GM23338 (cell line): Measurements from ENCODE around the gene SLK. TPM values are rescaled to one million over a fixed set of nuclear protein-coding genes. Genes with fewer than 3 reads are reported as not detected.

Experiments
- ATAC-seq: fragments of 200-7000 bp; cut with Tn5 transposase; 3 replicates; pipeline ENCODE4 v1.9.1; 2020
- DNase-seq: peaks from one replicate; pipeline ENCODE4 v3.0.0-alpha.2; 2015; ENCODE audit warnings: low spot score
- H2AFZ ChIP-seq: fragments of 200-600 bp; sonication (generic); 2 replicates; pipeline ENCODE4 v1.8.0; 2016; ENCODE audit warnings: antibody characterized with exemption, mild to moderate bottlenecking, moderate library complexity
- H3F3A ChIP-seq: fragments of 200-600 bp; sonication (generic); replicated peaks from 2 replicates; pipeline ENCODE4 v1.8.0; 2017; ENCODE audit warnings: antibody characterized with exemption, mixed run types, low read depth
- H3K27ac ChIP-seq: fragments of 200-600 bp; sonication (generic); 2 replicates; pipeline ENCODE4 v1.6.1; 2016; ENCODE audit warnings: low read depth
- H3K27me3 ChIP-seq: fragments of 200-600 bp; sonication (generic); 2 replicates; pipeline ENCODE4 v1.8.0; 2016; ENCODE audit warnings: mild to moderate bottlenecking, mixed run types, moderate library complexity; ENCODE audit not compliant: insufficient read depth
- H3K36me3 ChIP-seq: fragments of 200-600 bp; sonication (generic); 2 replicates; pipeline ENCODE4 v1.8.0; 2016; ENCODE audit warnings: mild to moderate bottlenecking; ENCODE audit not compliant: insufficient read depth
- H3K4me1 ChIP-seq: fragments of 200-600 bp; sonication (generic); 2 replicates; pipeline ENCODE4 v1.8.0; 2016; ENCODE audit warnings: mild to moderate bottlenecking, moderate library complexity; ENCODE audit not compliant: insufficient read depth
- H3K4me2 ChIP-seq: fragments of 200-600 bp; sonication (generic); 2 replicates; pipeline ENCODE4 v1.7.1; 2017; ENCODE audit warnings: mixed run types
- H3K4me3 ChIP-seq: fragments of 200-600 bp; sonication (generic); 2 replicates; pipeline ENCODE4 v1.6.1; 2016; ENCODE audit warnings: mixed run types
- H3K79me2 ChIP-seq: fragments of 200-600 bp; sonication (generic); replicated peaks from 2 replicates; pipeline ENCODE4 v1.8.0; 2017; ENCODE audit warnings: mild to moderate bottlenecking; ENCODE audit not compliant: insufficient read depth
- H3K9me2 ChIP-seq: fragments of 200-600 bp; sonication (generic); 2 replicates; pipeline ENCODE4 v1.8.0; 2017; ENCODE audit not compliant: insufficient read depth
- H4K20me1 ChIP-seq: fragments of 200-600 bp; sonication (generic); replicated peaks from 2 replicates; pipeline ENCODE4 v1.8.0; 2017; ENCODE audit warnings: mild to moderate bottlenecking; ENCODE audit not compliant: insufficient read depth
- H3K27ac Mint-ChIP-seq: 2 replicates; pipeline ENCODE4 v1.8.0; 2020; ENCODE audit warnings: inconsistent platforms, mild to moderate bottlenecking, moderate library complexity, mixed read lengths
- H3K27me3 Mint-ChIP-seq: 3 replicates; pipeline ENCODE4 v1.8.0; 2022; ENCODE audit warnings: low read depth, mild to moderate bottlenecking, moderate library complexity, mixed read lengths, inconsistent platforms; ENCODE audit not compliant: insufficient read depth, poor library complexity
- H3K36me3 Mint-ChIP-seq: 3 replicates; pipeline ENCODE4 v1.8.0; 2021; ENCODE audit warnings: low read depth, mild to moderate bottlenecking, inconsistent platforms, moderate library complexity, mixed read lengths
- H3K4me1 Mint-ChIP-seq: 3 replicates; pipeline ENCODE4 v1.8.0; 2020; ENCODE audit warnings: mild to moderate bottlenecking, inconsistent platforms, mixed read lengths
- H3K4me3 Mint-ChIP-seq: 3 replicates; pipeline ENCODE4 v1.8.0; 2021; ENCODE audit warnings: moderate library complexity, mild to moderate bottlenecking, inconsistent platforms, mixed read lengths
- H3K9me3 Mint-ChIP-seq: 3 replicates; pipeline ENCODE4 v1.8.0; 2020; ENCODE audit warnings: moderate library complexity, mild to moderate bottlenecking, inconsistent platforms, mixed read lengths
- CREB1 ChIP-seq: fragments of 250-450 bp; sonication (Bioruptor Pico); IDR thresholded peaks from 2 replicates; pipeline ENCODE4 v1.5.0; 2020; ENCODE audit warnings: low read depth, mild to moderate bottlenecking, moderate library complexity
- EZH2 ChIP-seq: fragments of 200-600 bp; sonication (generic); IDR thresholded peaks from one replicate; pipeline ENCODE4 v1.8.0; 2017; ENCODE audit warnings: antibody characterized with exemption, mild to moderate bottlenecking, low read depth; ENCODE audit not compliant: unreplicated experiment
- EZH2phosphoT487 ChIP-seq: fragments of 200-600 bp; sonication (generic); IDR thresholded peaks from one replicate; pipeline ENCODE4 v1.8.1; 2018; ENCODE audit warnings: antibody characterized with exemption; ENCODE audit not compliant: unreplicated experiment
- NANOG ChIP-seq: IDR thresholded peaks from 2 replicates; pipeline ENCODE4 v1.6.1; 2016; ENCODE audit warnings: antibody characterized with exemption, borderline replicate concordance
- POLR2AphosphoS5 ChIP-seq: IDR thresholded peaks from 2 replicates; pipeline ENCODE4 v1.6.1; 2016; ENCODE audit warnings: antibody characterized with exemption, low read depth
- ZNF114 ChIP-seq: fragments of 250-450 bp; sonication (Bioruptor Pico); IDR thresholded peaks from 2 replicates; pipeline ENCODE4 v1.5.0; 2020; ENCODE audit warnings: mild to moderate bottlenecking, moderate library complexity
- ZNF331 ChIP-seq: fragments of 250-450 bp; sonication (Bioruptor Pico); IDR thresholded peaks from 2 replicates; pipeline ENCODE4 v1.5.0; 2020; ENCODE audit warnings: low read depth, mild to moderate bottlenecking, moderate library complexity
- polyA plus RNA-seq: library from polyadenylated mRNA; unstranded; fragments of >200 nt; fragmentation: Nextera tagmentation; extraction: Ambion mirVana; gene quantifications from 2 replicates; pipeline ENCODE4 v1.2.1, GENCODE V29; 2016
- total RNA-seq: library from RNA; depleted of rRNA; stranded (reverse); fragments of >200 nt; shearing (Covaris generic); gene quantifications from 2 replicates; pipeline ENCODE4 v1.2.3, GENCODE V29; 2014
- TF ChIP-seq, protein P1 (sequence below): IDR thresholded peaks from 2 replicates; pipeline ENCODE4 v1.6.1; 2016; ENCODE audit warnings: antibody characterized with exemption
- TF ChIP-seq, protein P2 (sequence below), 2 experiments: fragments of 200-600 bp in 1 of 2; sonication (generic) in 1 of 2; conservative IDR thresholded peaks; 2 replicates each; pipeline versions ENCODE4 v1.5.1 to v1.6.1; 2016 to 2017; ENCODE audit warnings: antibody characterized with exemption in 2 of 2, low read depth in 2 of 2, mild to moderate bottlenecking in 2 of 2, moderate library complexity in 1 of 2
- TF ChIP-seq, protein P3 (sequence below): IDR thresholded peaks from one replicate; pipeline ENCODE4 v1.6.1; 2018; ENCODE audit warnings: antibody characterized with exemption; ENCODE audit not compliant: unreplicated experiment

Gene SLK
- total and polyA plus RNA-seq, 2 experiments from 2014 or later: 8.4 to 21.5 TPM

DNA sequence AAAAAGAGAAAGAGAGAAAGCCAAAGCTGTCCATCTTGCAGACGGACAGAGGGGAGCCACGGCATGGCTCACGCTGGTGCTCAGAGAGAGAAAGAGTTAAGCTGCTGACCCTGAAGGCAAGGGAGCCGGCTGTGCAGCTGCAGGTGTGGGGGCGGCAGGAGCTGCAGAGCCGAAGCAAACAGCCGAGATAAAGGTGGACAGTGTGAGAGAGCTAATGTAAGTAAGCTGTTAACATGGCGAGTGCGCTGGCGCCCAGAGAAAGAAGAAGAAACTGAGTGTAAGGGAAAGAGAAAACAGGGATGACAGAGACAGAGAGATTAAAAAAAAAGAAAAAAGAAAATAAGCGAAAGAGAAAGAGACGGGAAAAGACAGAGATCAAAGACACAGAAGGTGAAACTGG lies 100.6 kb downstream of the SLK start:
- no peaks in the 10 kb centered on the region for H3K27me3 ChIP-seq
- H2AFZ ChIP-seq: peak overlapping the region; percentile 90
- H3K36me3 Mint-ChIP-seq: no peaks in the 10 kb centered on the region
- no peaks in the 10 kb centered on the region for H3K79me2 ChIP-seq
- no peaks in the 10 kb centered on the region for H3K9me3 Mint-ChIP-seq
- no peaks in the 10 kb centered on the region for H4K20me1 ChIP-seq
- peak overlapping the region; percentile 80 for H3K27ac ChIP-seq
- H3K9me2 ChIP-seq: peaks cover 25% of the 10 kb centered on the region
- H3K4me2 ChIP-seq: peak overlapping the region; percentile 61
- H3K27ac Mint-ChIP-seq: peak overlapping the region; percentile 92
- no peaks in the 10 kb centered on the region for H3F3A ChIP-seq
- TF ChIP-seq, protein P1, sequence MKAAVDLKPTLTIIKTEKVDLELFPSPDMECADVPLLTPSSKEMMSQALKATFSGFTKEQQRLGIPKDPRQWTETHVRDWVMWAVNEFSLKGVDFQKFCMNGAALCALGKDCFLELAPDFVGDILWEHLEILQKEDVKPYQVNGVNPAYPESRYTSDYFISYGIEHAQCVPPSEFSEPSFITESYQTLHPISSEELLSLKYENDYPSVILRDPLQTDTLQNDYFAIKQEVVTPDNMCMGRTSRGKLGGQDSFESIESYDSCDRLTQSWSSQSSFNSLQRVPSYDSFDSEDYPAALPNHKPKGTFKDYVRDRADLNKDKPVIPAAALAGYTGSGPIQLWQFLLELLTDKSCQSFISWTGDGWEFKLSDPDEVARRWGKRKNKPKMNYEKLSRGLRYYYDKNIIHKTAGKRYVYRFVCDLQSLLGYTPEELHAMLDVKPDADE: no peak
- no peak for TF ChIP-seq ZNF114
- TF ChIP-seq CREB1 (CRISPR knock-in tag): no peak
- TF ChIP-seq, protein P2, sequence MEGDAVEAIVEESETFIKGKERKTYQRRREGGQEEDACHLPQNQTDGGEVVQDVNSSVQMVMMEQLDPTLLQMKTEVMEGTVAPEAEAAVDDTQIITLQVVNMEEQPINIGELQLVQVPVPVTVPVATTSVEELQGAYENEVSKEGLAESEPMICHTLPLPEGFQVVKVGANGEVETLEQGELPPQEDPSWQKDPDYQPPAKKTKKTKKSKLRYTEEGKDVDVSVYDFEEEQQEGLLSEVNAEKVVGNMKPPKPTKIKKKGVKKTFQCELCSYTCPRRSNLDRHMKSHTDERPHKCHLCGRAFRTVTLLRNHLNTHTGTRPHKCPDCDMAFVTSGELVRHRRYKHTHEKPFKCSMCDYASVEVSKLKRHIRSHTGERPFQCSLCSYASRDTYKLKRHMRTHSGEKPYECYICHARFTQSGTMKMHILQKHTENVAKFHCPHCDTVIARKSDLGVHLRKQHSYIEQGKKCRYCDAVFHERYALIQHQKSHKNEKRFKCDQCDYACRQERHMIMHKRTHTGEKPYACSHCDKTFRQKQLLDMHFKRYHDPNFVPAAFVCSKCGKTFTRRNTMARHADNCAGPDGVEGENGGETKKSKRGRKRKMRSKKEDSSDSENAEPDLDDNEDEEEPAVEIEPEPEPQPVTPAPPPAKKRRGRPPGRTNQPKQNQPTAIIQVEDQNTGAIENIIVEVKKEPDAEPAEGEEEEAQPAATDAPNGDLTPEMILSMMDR (conservative IDR thresholded peaks at IDR 0.05; ENCODE audit: low read depth in 2 of 2): no peak
- no peak for TF ChIP-seq EZH2
- DNase-seq (peak; percentile 60), ATAC-seq (peak; percentile 93)
- H3K4me3 ChIP-seq: peak overlapping the region; percentile 17
- peaks cover 32% of the 10 kb centered on the region for H3K4me1 ChIP-seq
- peaks cover 9% of the 10 kb centered on the region for H3K27me3 Mint-ChIP-seq
- H3K4me3 Mint-ChIP-seq: peak overlapping the region; percentile 56
- H3K4me1 Mint-ChIP-seq: peaks cover 33% of the 10 kb centered on the region
- no peaks in the 10 kb centered on the region for H3K36me3 ChIP-seq

DNA sequence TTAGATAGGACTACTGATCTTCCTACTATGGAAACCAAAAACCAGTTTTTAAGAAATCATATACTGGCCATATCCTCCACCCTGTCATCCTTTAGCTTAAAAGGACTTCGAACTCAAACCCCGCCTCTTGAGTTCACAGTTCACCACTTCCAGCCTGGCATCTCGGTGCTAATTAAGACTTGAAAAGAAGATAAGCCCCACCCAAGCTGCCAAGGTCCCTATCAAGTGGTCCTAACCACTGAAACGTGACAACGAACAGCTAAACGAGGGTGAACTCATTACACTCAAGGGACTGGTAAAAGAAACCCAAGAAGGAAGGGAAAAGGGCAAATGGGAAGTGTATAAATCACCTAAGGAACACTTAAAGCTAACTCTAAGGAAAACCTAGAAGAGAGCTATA lies 102.7 kb downstream of the SLK start:
- no peaks in the 10 kb centered on the region for H4K20me1 ChIP-seq
- no peaks in the 10 kb centered on the region for H3K79me2 ChIP-seq
- H3K4me2 ChIP-seq: no peak overlapping the region
- H2AFZ ChIP-seq: 0 out of 2 replicates have a peak overlapping the region, but pooled peaks have one; percentile 56
- Mint-ChIP-seq H3K27ac (no peak overlapping the region), H3K4me3 (no peak overlapping the region), H3K27me3 (peaks cover 11% of the 10 kb centered on the region), H3K36me3 (no peaks in the 10 kb centered on the region), H3K4me1 (peaks cover 33% of the 10 kb centered on the region), H3K9me3 (no peaks in the 10 kb centered on the region)
- H3K27me3 ChIP-seq: no peaks in the 10 kb centered on the region
- no peaks in the 10 kb centered on the region for H3F3A ChIP-seq
- no peak overlapping the region for H3K4me3 ChIP-seq
- H3K36me3 ChIP-seq: no peaks in the 10 kb centered on the region
- H3K4me1 ChIP-seq: peaks cover 32% of the 10 kb centered on the region
- ATAC-seq: no peak
- DNase-seq: no peak
- peaks cover 11% of the 10 kb centered on the region; the same call in 1 of the 2 replicates for H3K9me2 ChIP-seq
- no peak overlapping the region for H3K27ac ChIP-seq
- TF ChIP-seq EZH2phosphoT487: no peak
- TF ChIP-seq, protein P1: no peak
- TF ChIP-seq ZNF331 (CRISPR knock-in tag): no peak
- no peak for TF ChIP-seq EZH2
- no peak for TF ChIP-seq NANOG
- TF ChIP-seq ZNF114: no peak
- TF ChIP-seq POLR2AphosphoS5: no peak
- TF ChIP-seq, protein P2 (conservative IDR thresholded peaks at IDR 0.05; ENCODE audit: low read depth in 2 of 2): no peak
- TF ChIP-seq, protein P3, sequence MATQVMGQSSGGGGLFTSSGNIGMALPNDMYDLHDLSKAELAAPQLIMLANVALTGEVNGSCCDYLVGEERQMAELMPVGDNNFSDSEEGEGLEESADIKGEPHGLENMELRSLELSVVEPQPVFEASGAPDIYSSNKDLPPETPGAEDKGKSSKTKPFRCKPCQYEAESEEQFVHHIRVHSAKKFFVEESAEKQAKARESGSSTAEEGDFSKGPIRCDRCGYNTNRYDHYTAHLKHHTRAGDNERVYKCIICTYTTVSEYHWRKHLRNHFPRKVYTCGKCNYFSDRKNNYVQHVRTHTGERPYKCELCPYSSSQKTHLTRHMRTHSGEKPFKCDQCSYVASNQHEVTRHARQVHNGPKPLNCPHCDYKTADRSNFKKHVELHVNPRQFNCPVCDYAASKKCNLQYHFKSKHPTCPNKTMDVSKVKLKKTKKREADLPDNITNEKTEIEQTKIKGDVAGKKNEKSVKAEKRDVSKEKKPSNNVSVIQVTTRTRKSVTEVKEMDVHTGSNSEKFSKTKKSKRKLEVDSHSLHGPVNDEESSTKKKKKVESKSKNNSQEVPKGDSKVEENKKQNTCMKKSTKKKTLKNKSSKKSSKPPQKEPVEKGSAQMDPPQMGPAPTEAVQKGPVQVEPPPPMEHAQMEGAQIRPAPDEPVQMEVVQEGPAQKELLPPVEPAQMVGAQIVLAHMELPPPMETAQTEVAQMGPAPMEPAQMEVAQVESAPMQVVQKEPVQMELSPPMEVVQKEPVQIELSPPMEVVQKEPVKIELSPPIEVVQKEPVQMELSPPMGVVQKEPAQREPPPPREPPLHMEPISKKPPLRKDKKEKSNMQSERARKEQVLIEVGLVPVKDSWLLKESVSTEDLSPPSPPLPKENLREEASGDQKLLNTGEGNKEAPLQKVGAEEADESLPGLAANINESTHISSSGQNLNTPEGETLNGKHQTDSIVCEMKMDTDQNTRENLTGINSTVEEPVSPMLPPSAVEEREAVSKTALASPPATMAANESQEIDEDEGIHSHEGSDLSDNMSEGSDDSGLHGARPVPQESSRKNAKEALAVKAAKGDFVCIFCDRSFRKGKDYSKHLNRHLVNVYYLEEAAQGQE: no peak
